GM18498 (cell line): ENCODE results near the gene C13orf42.
"Not testable (repeated sequence)": the region's sequence is repeated elsewhere in the genome, so short reads cannot be mapped to it uniquely, and the experiment has no call there.

Experiments used
- ATAC-seq: cut with Tn5 transposase; IDR thresholded peaks from one replicate; pipeline ENCODE4 v1.9.1; 2021; ENCODE audit warnings: mild to moderate bottlenecking, moderate library complexity; ENCODE audit not compliant: unreplicated experiment

Gene C13orf42

GRCh38 chr13:51122868-51123566 lies 11.9 kb upstream of the C13orf42 start:
- no peak for ATAC-seq

GRCh38 chr13:51120873-51121272 lies 9.8 kb upstream of the C13orf42 start:
- ATAC-seq, result not testable (repeated sequence)

GRCh38 chr13:51118809-51119431 lies 7.8 kb upstream of the C13orf42 start:
- ATAC-seq, result no peak

- ATAC-seq, result no peak
Measured at GRCh38 chr13:51113969-51114368, 2.9 kb upstream of the C13orf42 start.

GRCh38 chr13:51113186-51113881 lies 2.3 kb upstream of the C13orf42 start:
- no peak for ATAC-seq

- no peak for ATAC-seq
Measured at GRCh38 chr13:51112771-51113170, 1.7 kb upstream of the C13orf42 start.

GRCh38 chr13:51111997-51112396 lies 923 bp upstream of the C13orf42 start:
- no peak for ATAC-seq

- no peak for ATAC-seq
Measured at GRCh38 chr13:51107996-51108395, 3.1 kb downstream of the C13orf42 start.

- no peak for ATAC-seq
Measured at GRCh38 chr13:51105046-51105445, 6.0 kb downstream of the C13orf42 start.

- ATAC-seq, result no peak
Measured at GRCh38 chr13:51101636-51102235, 9.3 kb downstream of the C13orf42 start.

GRCh38 chr13:51097353-51098043 lies 13.6 kb downstream of the C13orf42 start:
- no peak for ATAC-seq

- no peak for ATAC-seq
Measured at GRCh38 chr13:51096131-51096530, 14.9 kb downstream of the C13orf42 start.

- no peak for ATAC-seq
Measured at GRCh38 chr13:51093574-51093973, 17.5 kb downstream of the C13orf42 start.

GRCh38 chr13:51091839-51092238 lies 19.2 kb downstream of the C13orf42 start:
- no peak for ATAC-seq

GRCh38 chr13:51083706-51084105 lies 27.4 kb downstream of the C13orf42 start:
- ATAC-seq, result no peak

- not testable (repeated sequence) for ATAC-seq
Measured at GRCh38 chr13:51080478-51081065, 30.5 kb downstream of the C13orf42 start.

- ATAC-seq, result no peak
Measured at GRCh38 chr13:51071493-51071892, 39.6 kb downstream of the C13orf42 start.

- peak; percentile 81 for ATAC-seq
Measured at GRCh38 chr13:51070005-51070649, 40.9 kb downstream of the C13orf42 start.

GRCh38 chr13:51068501-51068900 lies 42.6 kb downstream of the C13orf42 start:
- no peak for ATAC-seq

- ATAC-seq, result no peak
Measured at GRCh38 chr13:51067706-51068105, 43.4 kb downstream of the C13orf42 start.
